HCT116 (cell line): ENCODE data around the gene CD72. TPM values are rescaled to one million over a fixed set of nuclear protein-coding genes. Genes with fewer than 3 reads are reported as not detected.
"Not testable (repeated sequence)": the region's sequence is repeated elsewhere in the genome, so short reads cannot be mapped to it uniquely, and the experiment has no call there.

ENCODE experiments used
- ATAC-seq: fragments of 200-7000 bp; cut with Tn5 transposase; 2 replicates; pipeline ENCODE4 v1.9.1; 2020; ENCODE audit warnings: mild to moderate bottlenecking, moderate library complexity
- BruUV-seq: library from RNA; stranded (reverse); fragments of 400-500 nt; replicated peaks from 2 replicates; lab custom pipeline; 2021; lab: Mats Ljungman, UMichigan
- CTCF ChIA-PET: fragments of 300-600 bp; sonication (Branson Sonifier 250); formaldehyde crosslinking; loops from one replicate; lab custom pipeline; 2021; ENCODE audit warnings: antibody characterized with exemption; lab: Charles Lee
- POLR2A ChIA-PET: fragments of 300-600, 350-600 bp; sonication (Branson Sonifier 250); formaldehyde crosslinking; loops from one replicate; lab custom pipeline; 2021; ENCODE audit warnings: antibody characterized with exemption; lab: Charles Lee
- RAD21 ChIA-PET, 2 experiments: fragments of 300-600 bp; sonication (Branson Sonifier 250); formaldehyde crosslinking; loops; one replicate each; lab custom pipeline; 2023; ENCODE audit warnings: low total read pairs in 2 of 2; ENCODE audit not compliant: uncharacterized antibody in 2 of 2, unreplicated experiment in 2 of 2, low non-redundant PET in 1 of 2; lab: Charles Lee
- DNase-seq: peaks from one replicate; pipeline ENCODE4 v3.0.0-alpha.2; 2010; ENCODE audit warnings: low read depth, low spot score
- H2AFZ ChIP-seq: fragments of 200-600 bp; shearing (Covaris generic), sonication (generic); 2 replicates; pipeline ENCODE4 v1.6.1; 2017; ENCODE audit warnings: low read depth, mixed run types, mixed read lengths, antibody characterized with exemption, low read length; ENCODE audit not compliant: poor library complexity, severe bottlenecking
- H3K27ac ChIP-seq: 2 replicates; pipeline ENCODE4 v1.5.1; 2012; ENCODE audit warnings: low read depth, low read length
- H3K27me3 ChIP-seq: fragments of 200-600 bp; sonication (generic); 2 replicates; pipeline ENCODE4 v1.6.1; 2016; ENCODE audit warnings: mixed run types, low read length, mixed read lengths; ENCODE audit not compliant: insufficient read depth
- H3K36me3 ChIP-seq, 2 experiments: fragments of 200-500 bp in 1 of 2; fragments of 200-600 bp in 1 of 2; sonication (Bioruptor generic) in 1 of 2; sonication (generic) in 1 of 2; 2 replicates each; pipeline versions ENCODE4 v1.5.1 to v1.6.1; 2014 to 2016; ENCODE audit warnings: low read length in 2 of 2, inconsistent platforms in 1 of 2, mixed read lengths in 1 of 2, mixed run types in 1 of 2; ENCODE audit not compliant: insufficient read depth in 2 of 2, control insufficient read depth in 1 of 2
- H3K4me1 ChIP-seq, 2 experiments: fragments of 200-600 bp in 1 of 2; sonication (generic) in 1 of 2; 2 replicates each; pipeline versions ENCODE4 v1.5.1 to v1.6.1; 2012 to 2017; ENCODE audit warnings: low read length in 2 of 2, inconsistent platforms in 1 of 2, mild to moderate bottlenecking in 1 of 2, mixed read lengths in 1 of 2, mixed run types in 1 of 2, moderate library complexity in 1 of 2; ENCODE audit not compliant: insufficient read depth in 2 of 2, control insufficient read depth in 1 of 2
- H3K4me2 ChIP-seq: fragments of 200-600 bp; sonication (generic); 2 replicates; pipeline ENCODE4 v1.6.1; 2017; ENCODE audit warnings: mixed run types, low read length, mixed read lengths
- H3K4me3 ChIP-seq, 2 experiments: fragments of 200-600 bp in 1 of 2; sonication (generic) in 1 of 2; replicated peaks in 1 of 2; 2 replicates each; pipeline ENCODE4 v1.5.1; 2011 to 2016; ENCODE audit warnings: low read length in 2 of 2, control low read depth in 1 of 2, low read depth in 1 of 2, mild to moderate bottlenecking in 1 of 2, mixed read lengths in 1 of 2, mixed run types in 1 of 2
- H3K79me2 ChIP-seq: fragments of 200-600 bp; sonication (generic); 2 replicates; pipeline ENCODE4 v1.6.1; 2017; ENCODE audit warnings: mild to moderate bottlenecking, mixed run types, low read length, moderate library complexity, mixed read lengths; ENCODE audit not compliant: insufficient read depth
- H3K9ac ChIP-seq: fragments of 200-600 bp; sonication (generic); 2 replicates; pipeline ENCODE4 v1.6.1; 2016; ENCODE audit warnings: low read length, mixed read lengths
- H3K9me2 ChIP-seq: fragments of 200-600 bp; sonication (generic), shearing (Covaris generic); 2 replicates; pipeline ENCODE4 v1.6.1; 2017; ENCODE audit warnings: mixed run types, mild to moderate bottlenecking, moderate library complexity; ENCODE audit not compliant: insufficient read depth
- H3K9me3 ChIP-seq, 2 experiments: fragments of 200-500 bp in 1 of 2; fragments of 200-600 bp in 1 of 2; sonication (Bioruptor generic) in 1 of 2; sonication (generic) in 1 of 2; 2 replicates each; pipeline ENCODE4 v1.6.1; 2014 to 2017; ENCODE audit warnings: low read length in 2 of 2, mixed read lengths in 2 of 2, inconsistent platforms in 1 of 2, low read depth in 1 of 2, mild to moderate bottlenecking in 1 of 2, mixed run types in 1 of 2, moderate library complexity in 1 of 2; ENCODE audit not compliant: control insufficient read depth in 1 of 2, insufficient read depth in 1 of 2
- H4K20me1 ChIP-seq: fragments of 200-600 bp; sonication (generic), shearing (Covaris generic); 2 replicates; pipeline ENCODE4 v1.6.1; 2017; ENCODE audit warnings: mixed run types, mild to moderate bottlenecking, moderate library complexity; ENCODE audit not compliant: insufficient read depth
- CBX3 ChIP-seq: IDR thresholded peaks from 2 replicates; pipeline ENCODE4 v1.6.1; 2012; ENCODE audit warnings: low read depth
- EZH2phosphoT487 ChIP-seq: fragments of 200-600 bp; IDR thresholded peaks from 2 replicates; pipeline ENCODE4 v1.6.1; 2018; ENCODE audit warnings: antibody characterized with exemption, borderline replicate concordance
- JUND ChIP-seq: IDR thresholded peaks from 2 replicates; pipeline ENCODE4 v1.6.1; 2012
- MAX ChIP-seq: IDR thresholded peaks from 2 replicates; pipeline ENCODE4 v1.6.1; 2012
- POLR2A ChIP-seq: IDR thresholded peaks from 2 replicates; pipeline ENCODE4 v1.7.0; 2011; ENCODE audit warnings: borderline replicate concordance; ENCODE audit not compliant: insufficient read depth, insufficient read length; ENCODE audit errors: extremely low read depth
- RAD21 ChIP-seq: IDR thresholded peaks from 2 replicates; pipeline ENCODE4 v1.6.1; 2012; ENCODE audit warnings: low read depth, mild to moderate bottlenecking
- REST ChIP-seq: IDR thresholded peaks from 2 replicates; pipeline ENCODE4 v1.6.1; 2012; ENCODE audit warnings: low read depth
- ZNF274 ChIP-seq: fragments of 200-500 bp; sonication (Bioruptor generic); IDR thresholded peaks from 2 replicates; pipeline ENCODE4 v1.6.1; 2014; ENCODE audit warnings: mild to moderate bottlenecking, low read depth, low read length, inconsistent platforms
- intact Hi-C: fragments of 100-400 bp; cut with micrococcal nuclease; formaldehyde crosslinking; loops from 2 replicates; pipeline ENCODE4 v1.10.0; 2022
- total RNA-seq: library from RNA; stranded (reverse); gene quantifications from one replicate; pipeline ENCODE4 v1.2.1, GENCODE V29; 2021; ENCODE audit not compliant: unreplicated experiment
- TF ChIP-seq, protein P1 (sequence below), 3 experiments: fragments of 200-600 bp in 1 of 3; sonication (generic) in 1 of 3; IDR thresholded peaks in 2 of 3; conservative IDR thresholded peaks in 1 of 3; 2 replicates each; pipeline ENCODE4 v1.5.1; 2012 to 2017; ENCODE audit warnings: low read depth in 2 of 3, low read length in 2 of 3, antibody characterized with exemption in 1 of 3, borderline replicate concordance in 1 of 3, control low read depth in 1 of 3, mild to moderate bottlenecking in 1 of 3, mixed read lengths in 1 of 3, mixed run types in 1 of 3, moderate library complexity in 1 of 3; ENCODE audit not compliant: insufficient read depth in 1 of 3

CD72 gene
- total RNA-seq, 1 experiment from 2014 or later: 1.6 TPM

DNA sequence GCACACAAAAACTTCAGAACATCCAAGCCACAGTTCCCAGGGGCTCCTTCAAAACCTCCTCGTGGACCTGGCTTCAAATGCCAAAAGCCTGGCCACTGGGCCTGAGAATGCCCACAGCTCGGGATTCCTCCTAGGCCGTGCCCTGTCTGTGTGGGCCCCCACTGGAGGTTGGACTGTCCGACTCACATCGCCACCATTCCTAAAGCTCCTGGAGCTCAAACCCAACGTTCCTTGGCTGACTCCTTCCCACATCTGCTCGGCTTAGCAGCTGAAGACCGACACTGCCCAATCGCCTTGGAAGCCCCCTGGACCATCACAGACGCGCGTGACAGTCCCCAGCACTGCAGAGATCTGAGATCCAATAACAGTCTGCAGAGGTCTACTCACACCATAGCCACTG, 24.8 kb upstream of the CD72 start:
- ChIA-PET POLR2A (no interaction called here), RAD21 (no interaction called here), CTCF (no interaction called here)
- H3K4me1 ChIP-seq: peaks cover 6 to 20% of the 10 kb centered on the region in 2 experiments; a peak in 3 of 4 replicates
- no peaks in the 10 kb centered on the region for H3K36me3 ChIP-seq
- no peak overlapping the region for H3K4me2 ChIP-seq
- no peaks in the 10 kb centered on the region for H3K79me2 ChIP-seq
- H3K27me3 ChIP-seq: no peaks in the 10 kb centered on the region
- H3K9me2 ChIP-seq: no peaks in the 10 kb centered on the region
- no peak overlapping the region for H3K4me3 ChIP-seq
- no peak for ATAC-seq
- no peak overlapping the region for H3K27ac ChIP-seq
- H4K20me1 ChIP-seq: no peaks in the 10 kb centered on the region
- BruUV-seq: no TSS peak
- H2AFZ ChIP-seq: no peak overlapping the region
- H3K9ac ChIP-seq: no peak overlapping the region
- TF ChIP-seq REST (no peak), MAX (no peak), JUND (no peak), ZNF274 (no peak), POLR2A (no peak), EZH2phosphoT487 (no peak), RAD21 (no peak), CBX3 (no peak)
- TF ChIP-seq, protein P1, sequence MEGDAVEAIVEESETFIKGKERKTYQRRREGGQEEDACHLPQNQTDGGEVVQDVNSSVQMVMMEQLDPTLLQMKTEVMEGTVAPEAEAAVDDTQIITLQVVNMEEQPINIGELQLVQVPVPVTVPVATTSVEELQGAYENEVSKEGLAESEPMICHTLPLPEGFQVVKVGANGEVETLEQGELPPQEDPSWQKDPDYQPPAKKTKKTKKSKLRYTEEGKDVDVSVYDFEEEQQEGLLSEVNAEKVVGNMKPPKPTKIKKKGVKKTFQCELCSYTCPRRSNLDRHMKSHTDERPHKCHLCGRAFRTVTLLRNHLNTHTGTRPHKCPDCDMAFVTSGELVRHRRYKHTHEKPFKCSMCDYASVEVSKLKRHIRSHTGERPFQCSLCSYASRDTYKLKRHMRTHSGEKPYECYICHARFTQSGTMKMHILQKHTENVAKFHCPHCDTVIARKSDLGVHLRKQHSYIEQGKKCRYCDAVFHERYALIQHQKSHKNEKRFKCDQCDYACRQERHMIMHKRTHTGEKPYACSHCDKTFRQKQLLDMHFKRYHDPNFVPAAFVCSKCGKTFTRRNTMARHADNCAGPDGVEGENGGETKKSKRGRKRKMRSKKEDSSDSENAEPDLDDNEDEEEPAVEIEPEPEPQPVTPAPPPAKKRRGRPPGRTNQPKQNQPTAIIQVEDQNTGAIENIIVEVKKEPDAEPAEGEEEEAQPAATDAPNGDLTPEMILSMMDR (IDR thresholded peaks at IDR 0.05 in 2 of 3, conservative IDR thresholded peaks at IDR 0.05 in 1 of 3; ENCODE audit: borderline replicate concordance in 1 of 3, insufficient read depth in 1 of 3, low read depth in 2 of 3, low read length in 2 of 3): no peak
- no peak for DNase-seq
- intact Hi-C loops: no loop called here
- H3K9me3 ChIP-seq: no peaks in the 10 kb centered on the region

DNA sequence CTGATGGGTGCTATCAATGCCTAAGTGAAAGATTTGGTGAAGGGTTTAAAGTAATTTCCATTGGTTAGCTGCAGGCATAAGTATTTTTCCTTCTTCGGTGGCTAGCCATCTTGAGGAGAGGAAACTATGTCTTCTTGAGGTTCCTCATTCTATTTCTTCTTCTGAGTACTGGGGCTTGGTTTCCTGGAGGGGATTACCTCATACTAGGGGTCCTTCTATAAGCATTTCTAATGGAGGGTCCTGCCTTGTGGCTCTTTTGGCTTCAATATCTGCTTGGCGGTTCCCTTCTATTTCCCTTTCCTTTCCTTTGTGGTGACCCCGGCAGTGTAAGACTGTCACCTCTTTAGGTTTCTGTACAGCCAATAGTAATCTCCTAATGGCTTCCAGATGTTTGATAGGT, 23.3 kb upstream of the CD72 start:
- H3K9me3 ChIP-seq, H4K20me1 ChIP-seq, ATAC-seq, H3K4me2 ChIP-seq, H3K4me3 ChIP-seq, H2AFZ ChIP-seq, H3K27me3 ChIP-seq, H3K27ac ChIP-seq, POLR2A ChIA-PET, DNase-seq, H3K9ac ChIP-seq, CTCF ChIA-PET, H3K9me2 ChIP-seq, H3K4me1 ChIP-seq, BruUV-seq, RAD21 ChIA-PET, H3K79me2 ChIP-seq, intact Hi-C loops, H3K36me3 ChIP-seq: not testable (repeated sequence)

DNA sequence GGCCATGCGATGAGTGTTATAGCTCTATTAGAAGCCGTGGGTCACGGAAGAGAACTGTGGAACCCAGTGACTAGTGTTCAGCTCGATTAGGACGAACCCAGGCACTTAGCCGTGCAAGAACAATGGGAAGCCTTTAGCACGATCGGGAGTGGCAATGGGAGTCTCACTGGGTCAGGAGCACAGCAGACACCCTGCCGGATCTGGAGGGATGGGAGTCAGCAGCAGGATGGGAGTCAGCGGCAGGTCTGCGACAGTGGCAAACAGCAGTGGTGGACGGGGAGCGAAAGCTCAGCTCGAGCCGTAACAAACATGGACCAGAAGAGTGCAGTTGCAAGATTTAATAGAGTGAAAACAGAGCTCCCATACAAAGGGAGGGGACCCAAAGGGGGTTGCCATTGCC, 22.2 kb upstream of the CD72 start:
- DNase-seq, H3K4me3 ChIP-seq, intact Hi-C loops, H3K4me1 ChIP-seq, H3K4me2 ChIP-seq, ATAC-seq, RAD21 ChIA-PET, BruUV-seq, H3K9ac ChIP-seq, H3K79me2 ChIP-seq, H3K27me3 ChIP-seq, H3K9me3 ChIP-seq, H4K20me1 ChIP-seq, POLR2A ChIA-PET, H3K27ac ChIP-seq, H3K36me3 ChIP-seq, H2AFZ ChIP-seq, H3K9me2 ChIP-seq: not testable (repeated sequence)
- CTCF ChIA-PET: interaction anchor here (1.4 kb wide), 1 partner anchor 29 kb away, joined by 4 read pairs; no protein-coding TSS in a partner anchor
